ENCODE results near the gene HEBP1.

- TF ChIP-seq CTCF (conservative IDR thresholded peaks at IDR 0.05; ENCODE audit: low read depth, low read length) = no peak
- TF ChIP-seq EZH2 (IDR thresholded peaks at IDR 0.05; ENCODE audit: low read length, unreplicated experiment) = no peak
- TF ChIP-seq EZH2phosphoT487 (IDR thresholded peaks at IDR 0.05; ENCODE audit: borderline replicate concordance, low read length) = no peak
Observed at GRCh38 chr12:12964255-12964654, 35.8 kb downstream of the HEBP1 start.

Data from PC-3 (cell line).